ENCODE data around the gene DQX1.

The DQX1 gene

DNA sequence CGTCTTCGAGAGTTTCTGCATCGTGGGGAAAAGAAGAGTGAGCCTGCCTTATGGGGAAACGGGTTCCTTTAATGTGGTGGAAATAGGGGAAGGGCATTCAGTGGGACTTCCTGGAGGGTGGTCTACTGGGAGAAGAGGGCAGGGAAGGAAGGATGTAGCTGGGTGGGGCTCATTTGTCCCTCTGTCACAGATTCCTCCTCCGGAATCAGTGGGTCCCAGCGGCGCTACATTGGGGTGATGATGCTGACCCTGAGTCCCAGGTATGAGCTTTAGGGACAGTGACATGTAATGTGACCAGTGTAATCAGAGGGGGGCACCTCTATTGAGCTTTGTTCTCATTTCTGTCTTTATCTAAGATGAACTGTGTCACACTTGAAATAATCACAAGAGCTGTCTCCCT, 5.6 kb upstream of the DQX1 start:
- DNase-seq = no peak

DNA sequence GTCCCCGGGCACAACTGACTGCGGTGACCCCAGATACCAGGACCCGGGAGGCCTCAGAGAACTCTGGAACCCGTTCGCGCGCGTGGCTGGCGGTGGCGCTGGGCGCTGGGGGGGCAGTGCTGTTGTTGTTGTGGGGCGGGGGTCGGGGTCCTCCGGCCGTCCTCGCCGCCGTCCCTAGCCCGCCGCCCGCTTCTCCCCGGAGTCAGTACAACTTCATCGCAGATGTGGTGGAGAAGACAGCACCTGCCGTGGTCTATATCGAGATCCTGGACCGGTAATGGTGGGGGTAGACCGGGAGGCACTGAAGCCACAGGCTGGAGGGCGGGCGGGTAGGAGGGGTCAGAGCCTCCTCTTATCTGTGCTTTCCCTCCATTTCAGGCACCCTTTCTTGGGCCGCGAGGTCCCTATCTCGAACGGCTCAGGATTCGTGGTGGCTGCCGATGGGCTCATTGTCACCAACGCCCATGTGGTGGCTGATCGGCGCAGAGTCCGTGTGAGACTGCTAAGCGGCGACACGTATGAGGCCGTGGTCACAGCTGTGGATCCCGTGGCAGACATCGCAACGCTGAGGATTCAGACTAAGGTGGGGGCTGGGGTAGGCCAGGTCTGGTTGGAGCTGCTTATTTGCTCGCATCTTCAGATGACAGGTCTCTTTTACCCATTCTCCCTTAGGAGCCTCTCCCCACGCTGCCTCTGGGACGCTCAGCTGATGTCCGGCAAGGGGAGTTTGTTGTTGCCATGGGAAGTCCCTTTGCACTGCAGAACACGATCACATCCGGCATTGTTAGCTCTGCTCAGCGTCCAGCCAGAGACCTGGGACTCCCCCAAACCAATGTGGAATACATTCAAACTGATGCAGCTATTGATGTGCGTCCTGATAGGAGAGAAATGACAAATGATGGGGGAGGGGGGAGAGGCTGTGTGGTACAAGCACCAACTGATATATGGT, 4.5 kb upstream of the DQX1 start:
- no peak for DNase-seq

DNA sequence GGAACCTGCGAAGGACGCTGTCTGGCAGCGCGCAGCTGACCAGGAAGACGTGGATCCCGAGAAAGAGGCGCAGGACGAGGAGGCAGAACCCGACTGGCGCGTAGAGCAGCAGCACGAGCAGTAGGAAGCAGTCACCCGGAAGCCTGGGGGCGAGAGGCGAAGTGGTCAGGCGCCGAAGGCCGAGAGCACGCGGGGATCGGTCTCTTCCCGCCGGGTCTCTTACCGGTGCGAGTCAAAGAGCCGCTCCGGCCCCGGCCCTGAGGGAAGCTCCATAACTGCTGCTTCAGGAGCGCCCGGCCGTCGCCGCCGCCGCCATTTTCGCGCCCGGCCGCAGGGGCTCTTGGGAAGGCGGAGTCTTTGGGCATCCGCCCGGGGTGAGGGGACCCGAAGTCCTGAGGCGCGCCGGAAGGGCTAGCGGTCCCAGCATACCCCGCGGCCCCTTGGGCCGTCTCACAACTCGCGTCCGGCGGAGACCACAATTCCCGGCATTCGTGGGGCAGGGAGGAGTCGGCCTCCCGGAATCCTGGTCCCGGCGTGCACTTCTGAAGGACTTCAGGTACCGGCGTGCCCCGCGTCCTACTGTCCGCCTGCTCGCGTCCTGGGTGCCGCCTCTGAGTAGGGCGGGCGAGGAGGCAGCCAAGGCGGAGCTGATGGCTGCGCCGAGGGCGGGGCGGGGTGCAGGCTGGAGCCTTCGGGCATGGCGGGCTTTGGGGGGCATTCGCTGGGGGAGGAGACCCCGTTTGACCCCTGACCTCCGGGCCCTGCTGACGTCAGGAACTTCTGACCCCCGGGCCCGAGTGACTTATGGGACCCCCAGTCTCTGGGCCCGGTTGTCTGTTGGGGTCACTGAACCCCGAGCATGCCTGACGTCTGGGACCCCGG, 3.6 kb upstream of the DQX1 start, which contains the start of the genes AUP1 and HTRA2:
Gene AUP1, minus strand, starts transcription at position 350 of the 882 bp plus-strand sequence. Its CDS starts 77 bp downstream, at position 273.
Gene HTRA2, plus strand, starts transcription at position 577 of the 882 bp plus-strand sequence. Its CDS starts 74 bp downstream, at position 651.
- peak; percentile 97 for DNase-seq

DNA sequence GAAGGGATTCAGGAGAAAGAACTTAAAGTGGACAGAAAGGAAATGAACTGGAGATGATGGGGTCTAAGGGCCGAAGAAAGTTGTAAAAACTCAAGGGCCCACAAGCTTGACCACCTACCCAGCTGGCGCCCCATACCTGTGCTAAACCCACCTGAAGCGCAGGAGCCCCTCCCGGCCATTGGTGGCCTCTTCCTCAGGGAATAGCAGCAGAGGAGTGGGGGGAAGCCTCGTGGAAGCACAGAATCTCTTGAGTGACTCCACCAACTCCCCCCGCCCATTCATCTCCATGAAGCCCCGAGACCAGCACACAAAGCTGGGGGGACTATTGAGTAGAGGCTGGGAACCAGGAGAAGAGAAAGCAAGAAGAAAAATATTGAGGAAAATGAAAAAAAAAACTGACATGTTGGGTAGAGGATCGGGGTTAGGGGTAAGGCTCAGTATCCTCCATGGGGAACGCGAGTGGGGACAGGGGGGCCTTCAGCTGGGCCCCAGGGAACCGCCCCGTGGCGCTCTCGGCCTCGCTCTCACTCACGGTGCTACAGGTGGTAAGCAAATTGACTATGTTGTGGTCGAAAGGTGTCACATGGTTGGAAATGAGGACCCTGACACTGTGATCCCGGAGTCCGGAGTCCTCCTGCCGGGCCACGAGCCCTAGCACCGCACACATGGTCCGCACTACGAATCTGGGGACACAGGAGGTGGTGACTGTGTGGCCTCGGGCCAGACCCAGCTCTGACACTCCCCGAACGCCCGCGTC, 2.7 kb upstream of the DQX1 start:
- no peak for DNase-seq

DNA sequence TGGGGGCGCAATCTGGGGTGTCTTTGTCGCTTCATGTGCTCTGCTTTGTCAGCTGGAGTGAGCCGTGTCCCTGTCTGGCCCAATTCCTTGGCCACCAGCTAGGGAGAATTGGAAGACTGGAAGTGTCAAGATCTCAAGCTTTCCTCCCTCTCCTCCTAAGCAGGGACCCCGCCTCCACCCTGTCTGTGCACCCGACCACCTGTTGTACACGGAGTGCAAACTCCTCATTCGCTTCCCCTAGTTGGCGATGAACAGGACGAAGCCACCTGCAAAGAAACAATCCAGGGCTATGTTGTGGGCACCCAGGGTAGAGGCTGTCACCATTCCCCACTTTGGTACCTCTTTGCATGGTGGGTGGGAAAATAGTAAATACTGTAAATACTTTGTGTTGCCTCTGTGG, 1.7 kb upstream of the DQX1 start:
- no peak for DNase-seq

DNA sequence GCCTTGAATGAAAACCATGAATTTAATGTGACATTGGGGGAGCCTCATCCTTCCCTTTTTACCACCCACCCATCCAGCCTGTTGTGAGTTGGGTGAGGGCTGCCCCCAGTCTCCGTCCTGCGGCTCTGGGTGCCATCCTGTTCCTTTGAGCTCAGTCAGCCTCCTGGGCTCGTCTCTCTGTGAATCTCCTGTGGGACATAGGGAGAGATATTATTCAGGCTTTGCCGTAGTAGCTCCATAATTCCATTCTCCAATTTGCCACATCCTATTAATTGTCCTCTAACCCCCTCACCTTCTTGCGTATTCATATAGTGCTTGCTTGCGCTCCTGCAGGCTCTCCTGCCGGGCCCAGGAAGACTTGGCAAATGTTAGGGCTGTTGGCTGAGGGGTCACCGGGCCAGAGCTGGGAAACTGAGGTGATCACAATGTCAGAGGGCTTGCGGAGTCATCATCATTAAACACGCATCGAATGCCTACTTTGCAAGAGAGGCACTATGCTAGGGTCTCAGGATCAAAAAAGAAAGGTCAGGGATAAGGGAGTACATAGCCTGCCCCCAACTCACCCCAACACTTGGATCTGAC, 709 bp upstream of the DQX1 start:
- DNase-seq = no peak

DNA sequence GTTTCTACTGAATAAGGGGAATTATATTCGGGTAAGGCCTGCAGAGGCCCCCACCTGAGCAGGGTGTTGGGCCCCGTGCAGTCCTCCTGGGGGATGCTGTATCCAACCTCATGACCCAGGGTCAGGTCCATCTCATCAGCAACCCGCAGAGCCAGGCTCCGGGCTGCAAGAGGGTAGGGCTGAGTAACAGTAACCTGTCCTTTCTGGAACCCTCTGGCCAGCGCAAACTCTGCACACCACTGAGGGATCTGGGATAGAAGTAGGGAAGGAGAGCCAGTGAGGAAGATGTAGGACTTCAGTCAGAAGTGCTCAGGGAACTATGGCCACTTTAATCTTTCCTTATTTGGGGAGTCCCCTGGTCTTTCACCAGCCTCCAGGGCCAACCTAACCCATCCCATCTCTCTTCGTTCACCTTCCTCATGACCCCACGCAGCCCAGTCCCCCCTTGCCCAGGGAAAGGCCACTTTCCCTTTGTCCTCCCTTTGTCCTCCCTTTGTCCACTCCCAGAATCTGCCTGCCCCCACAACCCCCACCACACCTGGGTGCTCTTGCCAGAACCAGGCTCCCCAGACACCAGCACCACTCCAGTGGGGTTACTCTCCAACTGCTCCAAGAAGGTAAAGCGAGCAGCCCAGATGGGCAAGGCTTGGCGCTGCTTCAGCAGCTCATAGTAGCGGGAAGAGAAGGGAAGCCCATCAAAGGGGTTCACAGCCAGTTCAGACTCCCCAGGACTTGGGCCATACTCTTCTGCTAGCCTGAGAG, 895 bp downstream of the DQX1 start:
- no peak for DNase-seq

DNA sequence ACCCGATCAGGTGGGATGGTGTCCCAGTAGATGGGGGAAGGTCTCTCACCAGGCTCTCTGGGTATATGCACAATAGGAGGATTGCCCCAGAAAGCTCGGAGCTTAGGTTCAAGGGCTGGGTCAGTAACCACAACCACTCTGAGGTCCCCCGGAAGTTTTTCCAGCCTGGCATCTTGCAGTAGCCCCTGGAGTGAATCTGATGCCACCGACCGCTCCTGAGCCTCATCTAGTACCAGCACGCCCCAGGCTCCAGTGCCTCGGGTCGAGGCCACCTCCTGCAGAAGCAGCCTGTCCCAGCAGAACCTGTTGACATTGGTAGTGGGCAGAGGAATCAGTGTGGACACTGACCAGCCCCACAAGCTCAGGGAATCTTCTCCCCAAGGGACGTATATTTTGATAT, 2.0 kb downstream of the DQX1 start:
- no peak for DNase-seq

DNA sequence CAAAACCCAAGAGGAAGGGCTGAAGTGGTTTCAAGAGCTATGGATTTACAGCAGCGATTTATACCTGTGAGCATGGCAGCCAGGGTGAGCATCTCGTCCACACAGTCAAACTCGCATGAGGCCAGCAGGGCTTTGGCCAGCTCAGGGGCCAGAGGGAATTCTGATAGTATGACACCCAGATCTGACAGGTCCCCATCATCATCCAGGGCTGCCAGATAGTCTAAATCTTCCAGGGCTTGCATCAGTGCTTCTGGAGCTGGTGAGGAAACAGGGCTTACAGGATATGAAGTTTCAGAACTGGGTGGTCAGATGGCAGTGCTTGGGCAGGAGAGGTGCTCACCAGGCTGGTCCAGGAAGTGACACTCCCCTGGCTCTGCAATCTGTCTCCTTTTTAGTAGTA, 3.5 kb downstream of the DQX1 start:
- no peak for DNase-seq

DNA sequence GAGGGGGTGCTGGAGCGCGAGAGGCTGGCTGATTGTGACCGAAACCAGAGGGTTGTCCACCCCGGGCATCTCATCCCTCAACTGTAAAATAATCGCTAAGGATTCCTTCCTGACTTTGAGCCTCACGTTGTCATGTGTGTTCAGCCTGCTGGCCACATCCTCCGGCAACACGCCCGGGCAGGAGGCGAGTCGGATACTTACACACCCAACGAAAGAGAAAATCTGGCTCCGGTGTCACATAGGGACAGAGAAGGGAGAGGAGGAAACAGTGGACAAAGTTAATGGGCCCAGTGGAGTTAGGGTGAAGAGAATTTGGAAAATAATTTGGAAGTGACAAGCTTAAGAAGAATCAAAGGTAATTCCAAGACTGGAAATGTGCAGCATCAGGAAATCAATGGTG, 9.4 kb downstream of the DQX1 start:
- DNase-seq = no peak

DNA sequence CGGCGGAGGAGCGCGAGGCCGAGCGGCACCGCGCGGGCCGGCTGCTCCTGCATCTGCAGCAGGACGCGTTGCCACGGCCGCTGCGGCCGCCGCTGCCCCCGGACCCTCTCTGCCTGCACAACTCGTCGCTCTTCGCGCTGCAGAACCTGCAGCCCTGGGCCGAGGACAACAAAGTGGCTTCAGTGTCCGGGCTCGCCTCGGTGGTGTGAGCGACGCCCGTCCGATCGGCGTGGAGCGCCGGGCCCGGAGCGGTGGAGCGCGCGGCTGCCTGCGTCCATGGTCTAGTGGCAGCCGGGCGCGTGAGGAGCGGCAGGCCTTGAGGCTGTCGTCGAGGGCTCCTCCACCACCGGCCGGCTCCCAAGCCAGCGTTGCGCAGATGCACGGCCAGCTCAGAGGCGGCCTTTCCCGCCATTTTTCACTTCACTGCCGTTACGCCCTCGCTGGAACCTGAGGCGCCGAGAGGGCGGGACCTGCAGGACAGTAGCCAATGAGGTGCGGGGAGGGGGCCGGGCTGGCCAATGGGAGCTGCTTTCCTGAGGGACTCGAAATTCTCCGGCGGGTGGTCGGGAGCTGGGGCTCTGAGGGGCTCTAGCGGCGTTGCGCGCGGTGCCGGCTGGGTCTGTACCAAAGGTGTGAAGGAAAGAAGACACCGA, 9.9 kb downstream of the DQX1 start:
- DNase-seq = no peak

DNA sequence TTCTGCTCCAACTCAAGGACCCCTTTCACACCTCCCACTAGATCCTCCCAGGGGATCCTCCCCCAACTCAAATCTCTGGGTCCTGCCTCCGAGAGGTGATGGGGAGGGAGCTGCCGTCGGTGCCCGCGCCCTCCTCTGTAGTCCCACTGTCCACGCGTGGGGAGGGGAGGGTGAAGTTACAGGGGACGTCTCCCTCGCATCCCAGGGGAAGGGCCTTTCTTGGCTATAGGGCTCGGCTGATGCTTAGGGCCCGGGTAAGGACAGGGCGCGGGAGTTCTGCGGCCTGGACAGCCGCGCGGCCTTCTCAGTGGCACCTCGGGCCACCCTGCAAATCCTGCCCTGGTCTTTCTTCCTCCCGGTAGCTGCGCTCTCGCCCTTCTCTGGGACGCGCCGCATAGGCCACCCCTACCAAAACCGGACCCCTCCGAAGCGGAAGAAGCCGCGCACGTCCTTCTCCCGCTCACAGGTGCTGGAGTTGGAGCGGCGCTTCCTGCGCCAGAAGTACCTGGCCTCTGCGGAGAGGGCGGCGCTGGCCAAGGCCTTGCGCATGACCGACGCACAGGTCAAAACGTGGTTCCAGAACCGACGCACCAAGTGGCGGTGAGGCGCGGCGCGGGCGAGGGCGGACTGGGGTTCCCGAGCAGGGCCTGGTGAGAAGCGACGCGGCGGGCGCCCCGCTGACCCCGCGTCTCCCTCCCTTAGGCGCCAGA, 10.6 kb downstream of the DQX1 start:
- DNase-seq = no peak

DNA sequence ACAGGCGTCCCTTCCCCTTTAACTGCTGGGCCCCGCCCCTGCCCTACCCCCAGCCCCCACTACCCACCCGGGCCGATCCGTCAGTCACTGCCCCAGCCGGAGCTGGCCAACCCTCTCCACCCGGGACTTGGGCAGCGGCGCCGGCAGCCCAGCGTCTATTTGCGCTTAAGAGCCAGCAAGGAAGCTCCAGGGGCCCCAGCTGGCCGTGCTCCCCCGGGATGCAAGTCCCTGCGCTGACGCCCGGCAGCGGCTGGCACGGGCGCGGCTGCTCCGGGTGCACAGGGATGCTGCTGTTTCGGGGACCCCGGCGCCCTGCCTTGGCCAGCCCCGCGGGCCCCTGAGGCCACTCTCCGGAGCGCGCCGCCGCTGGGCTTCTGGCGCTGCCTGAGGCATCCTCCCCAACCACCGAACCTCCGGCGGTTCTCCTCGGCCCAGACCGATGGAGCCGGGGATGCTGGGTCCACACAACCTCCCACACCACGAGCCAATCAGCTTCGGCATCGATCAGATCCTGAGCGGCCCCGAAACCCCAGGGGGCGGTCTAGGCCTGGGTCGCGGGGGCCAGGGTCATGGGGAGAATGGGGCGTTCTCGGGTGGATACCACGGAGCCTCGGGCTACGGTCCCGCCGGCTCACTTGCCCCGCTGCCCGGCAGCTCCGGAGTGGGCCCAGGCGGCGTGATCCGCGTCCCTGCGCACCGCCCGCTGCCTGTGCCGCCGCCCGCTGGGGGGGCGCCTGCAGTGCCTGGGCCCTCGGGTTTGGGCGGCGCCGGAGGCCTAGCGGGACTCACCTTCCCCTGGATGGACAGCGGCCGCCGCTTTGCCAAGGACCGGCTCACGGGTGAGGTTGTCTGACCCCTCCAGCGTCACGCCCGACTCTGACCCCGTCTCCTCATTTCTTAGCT, 11.4 kb downstream of the DQX1 start, which contains the start of gene TLX2:
Gene TLX2, plus strand, starts transcription at position 83 of the 903 bp plus-strand sequence. Its CDS starts 357 bp downstream, at position 440.
- no peak for DNase-seq

DNA sequence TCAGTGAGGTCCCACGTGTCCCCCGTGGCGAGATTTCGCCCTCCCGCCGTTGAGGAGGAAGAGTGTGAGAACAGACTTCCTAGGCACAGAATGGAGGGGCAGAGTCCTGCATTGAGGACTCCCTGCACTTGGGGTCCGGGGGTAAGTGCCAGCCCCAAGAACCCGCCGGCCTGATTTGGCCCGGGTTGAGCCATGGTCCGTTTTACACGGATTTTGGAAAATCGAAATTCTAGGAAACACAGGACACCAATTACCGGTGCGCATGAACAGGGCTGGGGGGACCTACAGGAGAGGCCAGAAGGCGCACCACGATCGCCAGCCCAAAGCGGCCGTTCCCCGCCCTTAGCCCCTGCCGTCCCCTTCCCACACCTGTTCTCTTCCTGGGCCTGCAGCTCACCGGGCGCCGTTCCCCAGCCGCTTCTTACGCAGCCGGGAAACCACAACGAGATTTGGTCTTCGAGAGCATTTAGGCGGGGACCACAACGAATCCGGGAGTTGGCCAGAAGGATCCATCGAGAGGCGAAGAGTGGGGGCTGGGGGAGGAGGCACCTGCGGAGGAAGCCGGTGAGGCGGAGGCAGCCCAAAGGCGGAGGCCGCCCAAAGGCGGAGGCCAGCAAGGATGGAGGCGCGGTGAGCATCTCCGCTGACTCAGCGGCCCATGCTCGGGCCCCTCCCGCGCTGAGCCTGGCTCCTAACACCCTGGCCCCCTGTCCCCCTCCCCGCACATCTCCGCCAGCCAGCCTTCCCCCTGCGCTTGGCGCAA, 12.2 kb downstream of the DQX1 start:
- DNase-seq = no peak

DNA sequence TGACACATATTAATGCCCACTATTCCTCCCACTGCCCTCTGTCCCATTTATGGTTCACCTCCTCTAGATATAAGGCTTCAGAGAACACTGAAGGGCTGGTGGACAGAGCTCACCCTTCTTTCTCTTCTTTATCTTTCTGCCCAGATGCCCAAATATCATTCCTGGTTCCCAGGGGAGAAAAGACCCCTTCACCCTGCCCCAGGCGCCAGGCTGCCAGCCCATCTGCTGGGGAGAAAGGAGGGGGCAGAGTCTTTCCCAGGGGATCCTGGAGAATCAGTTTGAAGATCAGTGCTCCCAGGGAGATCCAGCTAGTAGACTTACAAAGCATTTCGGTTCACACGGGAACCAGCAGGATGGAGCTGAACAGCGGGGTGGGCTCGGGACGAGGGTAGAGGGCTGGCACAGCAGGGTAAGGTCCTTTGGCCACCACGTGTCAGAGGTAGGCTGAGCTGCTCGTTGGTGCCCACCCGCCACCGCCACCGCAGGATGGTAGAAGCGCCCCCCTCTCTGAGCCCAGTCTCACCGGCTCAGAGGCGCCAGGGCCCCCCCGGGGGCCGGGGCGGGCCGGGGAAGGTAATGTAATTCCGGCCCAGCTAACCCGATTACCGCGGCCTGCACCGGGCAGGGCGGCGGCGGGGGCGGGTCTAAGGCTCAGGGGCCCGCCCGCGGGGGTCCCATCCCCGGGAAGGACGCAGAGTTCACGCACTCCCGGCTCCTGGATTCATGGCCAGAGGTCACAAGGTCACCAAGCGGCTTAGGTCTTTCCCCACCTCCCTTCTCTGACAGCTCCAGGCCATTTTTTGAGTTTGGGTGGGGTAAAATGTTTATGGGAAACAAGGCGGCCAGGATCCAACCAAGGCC, 13.1 kb downstream of the DQX1 start:
- no peak for DNase-seq

DNA sequence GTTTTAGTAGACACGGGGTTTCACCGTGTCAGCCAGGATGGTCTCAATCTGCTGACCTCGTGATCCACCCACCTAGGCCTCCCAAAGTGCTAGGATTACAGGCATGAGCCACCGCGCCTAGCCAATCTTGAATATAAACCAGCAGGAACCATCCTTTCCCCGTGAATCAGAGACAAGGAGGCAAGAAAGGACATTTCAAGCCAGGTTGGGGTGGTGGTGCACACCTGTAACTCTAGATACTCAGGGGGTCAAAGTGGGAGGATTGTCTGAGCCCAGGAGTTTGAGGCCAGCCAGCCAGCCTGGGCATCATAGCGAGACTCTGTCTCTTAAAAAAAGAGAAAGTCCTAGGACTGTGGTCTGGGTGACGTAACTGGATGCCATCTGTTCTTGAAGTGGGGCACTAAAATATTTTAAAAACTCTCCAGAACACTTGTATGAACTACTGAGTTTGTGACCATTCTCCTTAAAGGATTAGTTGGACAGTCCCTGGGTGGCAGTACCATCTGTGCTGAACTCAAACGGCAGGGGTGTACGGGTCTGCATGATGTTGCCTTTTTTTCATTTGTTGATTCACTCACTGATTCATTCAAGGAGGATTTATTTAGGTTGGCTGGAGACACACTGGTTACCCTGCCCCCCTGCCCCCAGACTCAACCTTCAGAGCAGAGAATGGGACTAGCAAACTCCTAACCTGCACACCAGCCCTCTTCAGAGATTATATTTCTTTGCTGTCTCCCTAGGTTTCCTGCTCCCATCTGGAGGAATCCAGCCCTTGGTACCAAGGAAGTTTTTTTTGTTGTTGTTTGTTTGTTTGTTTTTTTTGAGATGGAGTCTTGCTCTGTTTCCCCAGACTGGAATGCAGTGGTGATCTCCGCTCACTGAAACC, 14.7 kb downstream of the DQX1 start:
- DNase-seq = no peak

Data from T1000 (cell line).